Measurements from ENCODE around the gene RNF44.
A peak's percentile ranks its signal among the peaks of the same experiment; 100 is the strongest.

RNF44 gene

DNA sequence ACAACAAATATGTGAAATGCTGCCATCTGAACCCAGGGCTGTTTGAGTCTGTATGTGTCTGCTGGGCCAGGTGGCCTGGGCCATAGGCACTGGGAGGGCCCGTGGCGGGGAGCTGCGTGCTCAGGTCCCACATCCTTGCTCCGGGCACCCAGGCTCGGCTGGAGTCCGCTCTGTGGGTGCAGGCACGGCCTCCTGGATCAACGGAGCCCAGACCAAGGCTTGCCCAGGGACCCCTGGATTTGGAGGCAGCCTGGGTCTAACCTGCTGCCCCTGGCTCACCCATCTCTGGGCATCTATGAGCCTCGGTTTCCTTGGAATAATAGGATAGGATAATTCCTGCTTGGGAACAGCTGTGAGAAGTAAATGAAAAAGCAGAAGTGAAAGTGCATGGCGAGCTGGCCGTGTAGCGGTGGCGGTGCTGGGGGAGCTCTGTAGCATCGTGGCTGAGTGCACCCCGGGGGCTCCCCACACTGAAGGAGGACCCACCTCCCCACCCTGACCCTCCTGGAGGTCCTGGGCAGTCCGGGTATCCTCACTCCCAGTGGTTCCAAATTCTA lies 13.2 kb upstream of the RNF44 start:
- DNase-seq: no peak

GRCh38 chr5:176549871-176550270 lies 12.7 kb upstream of the RNF44 start:
- no peak for DNase-seq

DNA sequence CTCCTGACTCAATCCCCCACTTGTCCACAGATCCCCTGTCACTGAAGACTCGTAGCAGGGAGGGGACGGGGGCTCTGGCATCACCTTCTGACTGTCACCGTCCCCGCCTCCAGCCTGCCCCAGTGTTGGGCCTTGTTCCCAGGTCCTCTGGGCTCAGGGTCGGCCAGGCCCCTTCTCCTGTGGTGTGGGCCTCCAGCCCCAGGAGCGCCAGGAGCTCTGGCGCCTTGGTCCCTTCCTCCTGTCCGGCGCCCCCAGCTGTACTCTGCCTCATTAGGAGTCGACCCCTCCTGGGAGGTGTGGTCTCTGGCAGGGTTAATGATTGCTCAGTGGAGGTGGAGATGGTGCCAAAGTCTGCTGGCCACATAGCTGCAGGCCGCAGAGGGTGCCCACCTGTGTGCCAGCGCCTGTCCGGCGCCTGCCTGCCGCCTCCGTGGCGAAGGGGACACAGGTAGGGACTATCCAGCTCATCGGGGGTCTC lies 11.8 kb upstream of the RNF44 start, which contains the start of gene CDHR2:
Gene CDHR2, plus strand, starts transcription at position 376 of the 478 bp plus-strand sequence. CDS start 16,011 bp downstream, outside the sequence.
- DNase-seq: no peak

- DNase-seq: no peak
Measured at GRCh38 chr5:176547802-176548201, 10.6 kb upstream of the RNF44 start.

DNA sequence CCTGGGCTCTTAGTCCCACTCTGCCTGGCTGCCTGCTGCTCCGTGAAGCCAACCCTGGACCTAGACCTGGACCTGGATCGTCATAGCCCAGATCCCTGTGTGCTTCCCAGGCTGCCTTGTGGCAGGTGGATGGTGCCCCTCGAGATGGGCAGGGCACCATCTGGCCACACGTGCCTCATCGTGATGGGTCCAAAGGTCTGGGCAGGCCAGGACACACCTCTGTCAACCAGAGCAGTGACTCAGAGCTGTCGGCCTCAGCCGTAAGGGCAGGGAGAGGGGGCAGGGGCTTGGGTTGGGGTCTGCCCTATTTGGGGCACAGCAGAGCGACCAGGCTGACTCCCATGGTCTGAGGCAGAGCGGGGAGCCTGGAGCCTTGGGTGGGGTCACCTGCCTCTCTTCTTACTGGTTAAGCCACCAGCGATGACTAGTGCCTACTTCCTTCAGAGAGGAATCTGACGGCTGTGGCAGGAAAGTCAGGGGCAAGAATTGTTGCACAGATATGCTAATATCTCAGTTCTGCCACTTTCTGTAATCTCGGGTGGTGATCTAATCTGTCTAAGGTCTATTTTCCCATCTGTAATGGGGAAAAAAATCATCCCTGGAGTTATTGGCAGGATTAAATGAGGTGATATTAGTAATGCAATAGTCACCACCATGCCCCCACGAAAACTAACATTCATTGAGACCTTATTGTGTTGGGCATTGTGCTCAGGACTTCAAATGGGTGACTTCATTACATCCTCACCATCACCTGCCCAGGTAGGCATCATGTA lies 8.7 kb upstream of the RNF44 start:
- no peak for DNase-seq

GRCh38 chr5:176545388-176545736 lies 8.2 kb upstream of the RNF44 start:
- no peak for DNase-seq

DNA sequence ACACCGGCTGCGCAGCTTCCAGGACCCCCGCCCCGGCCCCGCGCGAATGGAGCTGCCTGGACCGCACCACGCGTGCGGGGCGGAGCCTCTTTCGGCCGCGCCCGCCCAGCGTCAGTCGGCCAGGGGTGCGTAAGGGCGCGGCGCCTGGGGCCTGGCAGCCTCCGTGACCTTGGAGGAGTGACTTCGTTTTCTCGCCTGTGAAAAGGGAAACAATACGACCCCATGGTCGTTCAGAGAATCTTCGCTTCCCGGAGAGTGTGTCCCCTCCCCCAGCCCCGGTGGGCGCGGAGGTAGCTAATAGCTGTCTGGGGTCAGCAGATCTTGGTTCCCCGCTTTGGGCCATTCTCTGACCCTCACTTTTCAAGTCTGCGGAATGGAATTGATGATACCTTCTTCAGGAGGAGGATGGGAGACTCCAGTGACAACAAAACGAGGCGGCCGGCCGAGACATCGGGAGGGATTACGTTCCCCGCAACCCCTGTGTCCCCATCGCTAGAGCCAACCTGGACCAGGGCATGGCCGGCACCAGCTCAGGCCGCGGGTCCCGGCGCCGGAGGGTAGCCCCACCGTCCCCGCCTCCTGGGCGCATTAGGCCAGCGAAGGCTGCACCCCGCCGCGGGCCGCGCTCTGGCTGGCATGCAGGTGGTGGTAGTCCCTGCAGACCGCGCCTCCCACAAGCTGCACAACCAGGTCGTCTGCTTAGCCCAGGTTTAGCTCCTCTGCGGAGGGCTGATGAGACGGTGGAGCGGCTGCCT lies 6.4 kb upstream of the RNF44 start:
- peak; percentile 24 for DNase-seq

DNA sequence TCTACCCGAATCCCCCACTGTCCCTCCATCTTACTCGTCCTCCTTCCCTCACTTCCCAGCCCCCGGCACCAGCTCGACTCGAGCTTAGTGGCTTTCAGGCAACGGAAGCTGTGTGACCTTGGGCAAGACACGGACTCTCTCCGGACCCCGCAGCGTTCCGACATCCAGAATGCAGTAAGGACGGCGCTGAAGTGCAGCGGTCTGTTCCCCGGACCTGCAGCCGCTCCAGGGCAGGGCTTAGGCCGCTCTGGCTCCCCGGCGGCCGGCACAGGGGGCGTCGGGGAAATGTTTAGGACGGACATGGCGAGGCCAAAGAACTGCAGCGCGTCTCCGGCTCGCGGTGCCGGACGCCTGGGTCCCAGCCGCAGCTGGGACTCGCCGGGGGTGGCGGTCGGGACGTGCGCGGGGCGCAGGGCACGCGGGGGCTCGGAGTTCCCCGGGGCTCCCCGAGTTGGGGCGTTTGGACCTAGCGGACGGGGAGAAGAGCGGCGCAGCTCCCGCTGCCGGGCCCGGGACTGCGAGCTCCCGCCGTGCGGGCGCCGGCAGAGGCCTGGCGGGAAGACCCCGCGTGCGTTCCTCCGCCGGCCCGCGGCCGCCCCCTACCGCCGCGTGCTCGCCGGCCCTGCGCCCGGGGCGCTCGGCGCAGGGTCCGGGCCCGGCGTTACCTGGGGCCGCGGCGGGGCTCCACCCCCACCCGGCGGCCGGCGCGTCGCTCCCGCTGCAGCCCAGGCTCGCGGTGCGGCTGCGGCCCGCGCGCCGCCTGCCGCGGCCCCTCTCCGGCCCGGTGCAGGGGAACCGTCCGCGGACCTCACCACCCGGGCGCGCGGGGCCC lies 5.6 kb upstream of the RNF44 start:
- no peak for DNase-seq

DNA sequence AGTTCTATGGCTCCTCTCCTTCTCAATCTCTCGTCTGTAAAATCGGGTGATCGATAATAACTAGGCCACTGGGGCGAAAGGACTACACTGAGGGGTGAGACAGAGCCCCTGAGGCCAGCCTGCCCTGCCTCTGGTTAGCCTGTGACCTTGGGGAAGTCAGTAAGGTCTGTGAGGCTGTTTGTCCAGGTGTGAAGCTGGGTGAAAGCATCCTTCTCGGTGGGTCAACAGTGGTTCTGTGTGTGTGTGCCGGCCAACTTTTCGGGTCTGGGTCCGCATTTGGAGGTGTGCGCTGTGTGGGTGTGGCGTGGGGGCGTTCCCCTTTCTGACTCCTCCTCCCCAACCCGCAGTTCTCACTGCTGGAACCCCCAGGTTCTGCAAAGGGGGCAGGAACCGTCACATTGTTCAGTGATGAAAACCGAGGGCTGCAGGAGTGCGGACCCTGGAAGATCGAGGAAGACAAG lies 5.0 kb upstream of the RNF44 start:
- no peak for DNase-seq

- DNase-seq: no peak
Measured at GRCh38 chr5:176541338-176542134, 4.3 kb upstream of the RNF44 start.

GRCh38 chr5:176540956-176541337 lies 3.7 kb upstream of the RNF44 start:
- no peak for DNase-seq

GRCh38 chr5:176540476-176540899 lies 3.3 kb upstream of the RNF44 start:
- no peak for DNase-seq

GRCh38 chr5:176538989-176539384 lies 1.8 kb upstream of the RNF44 start:
- DNase-seq: no peak

- DNase-seq: no peak
Measured at GRCh38 chr5:176538230-176538988, 1.2 kb upstream of the RNF44 start.

GRCh38 chr5:176537554-176538229 lies 490 bp upstream of the RNF44 start:
- peak; percentile 94 for DNase-seq

DNA sequence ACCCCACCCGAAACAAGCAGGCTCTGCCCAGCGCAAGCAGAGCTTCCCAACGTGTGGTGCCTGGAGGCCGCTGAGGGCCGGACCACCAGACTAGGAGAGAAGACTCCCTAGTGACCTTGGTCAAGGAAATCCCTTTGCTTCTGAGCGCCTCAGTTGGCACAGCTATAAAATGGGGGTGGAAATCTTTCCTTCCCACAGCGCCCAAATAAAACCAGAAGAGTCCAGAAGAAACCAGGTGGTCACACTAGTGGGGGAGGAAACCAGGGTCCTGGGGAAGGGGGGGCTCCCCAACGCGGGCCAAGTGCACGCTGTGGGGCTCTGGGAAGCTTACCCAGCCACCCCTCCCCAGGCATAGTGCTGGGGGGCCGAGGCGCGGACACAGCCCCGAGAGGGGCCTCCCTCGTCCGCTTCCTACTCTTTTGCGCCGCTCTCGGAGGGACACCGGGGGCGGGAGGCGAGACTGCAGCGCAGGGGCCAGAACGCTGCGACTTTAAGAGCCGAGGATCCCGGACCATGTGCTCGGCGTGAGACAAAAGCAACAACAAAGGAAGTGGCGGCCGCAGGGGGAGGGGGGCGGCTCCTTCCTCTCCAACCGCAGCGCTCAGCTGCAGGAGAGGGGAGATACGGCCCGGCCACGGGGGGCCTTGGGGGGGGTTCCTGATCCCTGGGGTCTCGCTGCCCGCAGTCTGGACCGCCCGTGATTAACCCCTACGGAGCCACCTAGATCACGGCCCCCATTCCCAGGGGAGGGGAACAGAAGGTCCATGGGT lies 885 bp downstream of the RNF44 start:
- peak; percentile 15 for DNase-seq

DNA sequence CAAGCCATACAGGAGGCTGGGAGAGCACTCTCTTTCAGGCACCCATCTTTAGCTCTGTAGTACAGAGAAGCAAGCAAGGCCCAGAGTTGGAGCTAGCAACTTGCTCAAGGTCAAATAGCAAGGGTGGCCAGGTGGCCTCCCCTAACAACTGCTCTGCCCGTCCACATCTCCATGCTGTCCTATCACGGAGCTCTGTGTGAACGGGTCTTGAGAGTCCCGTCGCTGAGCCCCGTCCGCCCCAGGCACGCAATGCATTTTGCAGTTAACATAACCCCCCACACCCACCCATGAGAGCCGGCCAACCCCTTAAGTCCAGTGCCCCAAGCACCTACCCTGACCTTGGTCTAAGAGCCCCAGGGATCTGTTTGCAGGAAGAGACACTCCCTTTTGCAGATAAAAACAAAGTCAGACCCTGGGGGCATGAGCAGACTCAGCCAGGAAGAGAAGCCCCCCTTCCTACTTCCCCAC lies 1.5 kb downstream of the RNF44 start:
- DNase-seq: no peak

- no peak for DNase-seq
Measured at GRCh38 chr5:176535101-176535663, 2.0 kb downstream of the RNF44 start.

DNA sequence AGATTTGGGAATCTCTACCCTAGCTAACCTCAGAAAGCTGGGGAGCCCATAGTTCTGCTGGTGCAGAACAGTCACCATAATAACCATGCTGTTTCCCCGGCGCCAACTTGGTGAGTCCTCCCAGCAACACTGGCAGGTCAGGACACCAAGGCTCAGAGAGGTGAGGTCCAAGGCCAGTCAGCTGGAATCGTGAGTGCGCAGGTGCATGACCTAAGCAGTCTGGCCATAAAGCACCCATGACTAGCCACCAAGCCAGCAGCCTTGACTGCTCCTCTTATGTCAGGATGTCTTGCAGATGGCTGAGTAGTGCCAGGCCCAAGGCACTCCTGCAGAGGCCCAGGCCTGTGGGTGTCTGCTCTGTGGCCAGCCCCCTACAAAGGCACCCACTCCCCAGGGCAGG lies 2.6 kb downstream of the RNF44 start:
- no peak for DNase-seq

Measured in NCI-H1048 (cell line).